ENCODE measurements around the gene LDAH.
A peak's percentile ranks its signal among the peaks of the same experiment; 100 is the strongest.

Gene LDAH

GRCh38 chr2:20666005-20666303 lies 156.9 kb downstream of the LDAH start:
- in situ Hi-C loops (cut with HindIII; ENCODE audit: low pct_unique_long_range_greater_than_20kb, low sequenced_read_pairs) = no loop called here
- DNase-seq (ENCODE audit: low read depth in 1 of 2, low spot score in 1 of 2) = no peak
- no peak for TF ChIP-seq JUND (IDR thresholded peaks at IDR 0.05; ENCODE audit: low read depth)

DNA sequence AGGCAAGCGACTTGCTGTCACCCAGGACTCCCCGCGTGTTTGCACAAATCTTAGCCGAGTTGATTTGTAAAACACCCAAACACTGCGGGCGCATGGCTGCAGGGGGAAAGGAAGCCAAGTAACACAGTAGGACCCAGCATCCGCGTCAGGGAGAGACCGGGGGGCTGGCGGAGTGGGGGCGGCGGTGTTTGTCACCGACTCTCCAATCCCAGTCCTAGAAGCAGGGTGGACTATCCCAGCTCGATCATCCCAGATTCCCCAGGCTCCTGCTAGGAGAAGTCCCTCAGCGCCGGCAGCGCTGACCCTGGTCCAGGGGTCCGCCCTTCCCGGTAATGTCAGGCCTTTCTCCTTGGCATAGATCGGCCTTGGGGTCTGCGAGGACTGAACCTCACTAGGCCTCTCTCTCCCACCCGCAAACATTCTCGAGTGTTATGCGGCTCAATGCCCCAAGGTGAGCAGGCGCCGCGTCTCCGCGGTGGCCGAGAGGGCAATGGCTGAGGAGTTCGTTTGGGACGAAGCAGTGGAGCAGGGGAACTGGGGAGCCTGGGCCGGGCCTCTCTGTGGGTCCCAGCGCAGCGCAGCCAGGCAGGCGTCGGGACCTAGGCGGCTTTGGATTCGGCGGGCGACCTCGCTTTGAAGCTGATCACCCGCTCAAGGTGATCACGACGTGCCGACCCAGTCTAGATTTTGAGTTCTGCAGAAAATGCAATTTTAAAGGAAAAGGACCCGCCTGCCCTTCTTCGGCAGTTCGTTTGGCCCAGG lies 157.5 kb downstream of the LDAH start:
- TF ChIP-seq JUND (IDR thresholded peaks at IDR 0.05; ENCODE audit: low read depth) = no peak
- DNase-seq (ENCODE audit: low read depth in 1 of 2, low spot score in 1 of 2) = no peak
- in situ Hi-C loops (cut with HindIII; ENCODE audit: low pct_unique_long_range_greater_than_20kb, low sequenced_read_pairs) = no loop called here

DNA sequence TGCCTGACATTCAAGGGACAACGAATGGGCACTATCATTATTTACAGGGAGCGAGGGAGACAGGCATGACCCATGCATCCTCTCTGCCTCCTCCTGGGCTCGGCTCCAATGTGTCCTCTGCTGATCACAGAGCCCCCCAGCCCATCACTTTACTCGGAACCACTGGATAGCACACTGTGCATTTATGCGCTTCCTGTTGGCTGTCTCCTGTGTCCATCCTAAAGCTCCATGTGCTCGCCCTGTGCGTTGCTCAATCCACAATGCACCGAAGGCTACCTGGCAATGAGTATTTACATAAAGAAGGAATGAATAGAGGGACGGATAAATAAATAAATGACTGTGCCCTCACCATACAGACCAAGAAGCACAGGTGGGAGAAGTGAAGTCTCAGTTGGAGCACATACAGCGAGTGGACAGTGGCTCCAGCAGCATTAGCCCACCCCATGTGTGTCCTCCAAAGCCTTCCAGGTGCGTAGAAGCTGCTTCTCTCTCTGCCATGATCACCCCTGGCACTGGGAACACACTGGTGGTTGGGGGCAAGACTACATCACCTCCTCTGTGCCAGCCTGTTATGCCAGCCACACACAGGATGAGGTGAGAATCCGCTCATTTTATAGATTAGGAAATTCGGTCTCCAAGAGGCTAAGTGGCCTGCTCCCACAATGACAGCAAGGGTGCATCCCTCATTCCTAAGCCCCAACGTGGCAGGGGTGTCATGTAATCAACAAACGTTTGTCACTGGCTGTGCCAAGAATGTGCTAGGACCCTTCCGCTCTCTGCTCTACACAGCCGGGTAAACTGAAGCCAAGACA lies 158.3 kb downstream of the LDAH start:
- in situ Hi-C loops (cut with HindIII; ENCODE audit: low pct_unique_long_range_greater_than_20kb, low sequenced_read_pairs) = no loop called here
- TF ChIP-seq JUND (IDR thresholded peaks at IDR 0.05; ENCODE audit: low read depth) = no peak
- DNase-seq (ENCODE audit: low read depth in 1 of 2, low spot score in 1 of 2) = peak in 1 of 2 experiments; percentile 5

GRCh38 chr2:20664071-20664390 lies 158.9 kb downstream of the LDAH start:
- no peak for TF ChIP-seq JUND (IDR thresholded peaks at IDR 0.05; ENCODE audit: low read depth)
- no peak for DNase-seq (ENCODE audit: low read depth in 1 of 2, low spot score in 1 of 2)
- in situ Hi-C loops (cut with HindIII; ENCODE audit: low pct_unique_long_range_greater_than_20kb, low sequenced_read_pairs) = no loop called here

DNA sequence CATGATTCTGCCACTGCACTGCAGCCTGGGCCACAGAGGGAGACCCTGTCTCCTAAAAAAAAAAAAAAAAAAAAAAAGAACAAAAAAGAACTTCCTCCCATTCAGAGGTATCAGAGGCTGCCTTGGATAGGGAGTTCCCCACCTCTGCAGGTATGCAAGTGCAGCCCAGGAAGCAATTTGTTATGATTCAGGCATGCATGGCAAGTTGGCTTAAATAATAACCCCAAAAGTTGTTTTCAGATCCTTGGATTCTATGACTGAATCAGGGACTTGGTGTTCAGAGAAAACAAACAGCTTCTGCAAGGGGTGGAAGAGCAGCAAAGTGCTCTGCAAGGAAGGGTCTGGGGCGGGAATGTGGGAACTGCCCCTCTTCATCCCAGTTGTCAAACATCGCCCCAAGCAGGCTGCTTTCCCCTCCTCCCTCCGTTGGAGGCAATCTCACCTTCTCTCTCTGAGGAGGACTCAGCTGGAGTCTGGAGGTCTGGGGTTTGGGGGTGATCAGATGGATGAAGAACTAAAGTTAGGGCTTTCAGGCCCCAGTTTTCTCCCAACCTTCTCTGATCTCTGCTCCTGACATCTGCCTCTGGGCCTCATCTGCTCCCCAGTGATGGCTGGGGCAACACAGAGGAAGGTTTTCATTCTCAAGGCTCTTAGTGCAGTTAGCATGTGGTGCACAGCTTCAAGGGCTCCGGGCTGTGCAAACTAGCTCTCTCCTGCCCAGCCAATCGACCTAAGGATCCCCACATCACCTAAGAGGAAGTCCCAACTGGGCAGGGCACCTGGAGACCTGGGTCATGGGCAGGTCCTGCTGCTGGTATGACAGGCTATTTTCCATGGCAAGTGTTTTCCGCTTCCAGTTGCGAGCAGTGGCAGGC lies 159.5 kb downstream of the LDAH start:
- TF ChIP-seq JUND (IDR thresholded peaks at IDR 0.05; ENCODE audit: low read depth) = no peak
- in situ Hi-C loops (cut with HindIII; ENCODE audit: low pct_unique_long_range_greater_than_20kb, low sequenced_read_pairs) = no loop called here
- DNase-seq (ENCODE audit: low read depth in 1 of 2, low spot score in 1 of 2) = no peak

DNA sequence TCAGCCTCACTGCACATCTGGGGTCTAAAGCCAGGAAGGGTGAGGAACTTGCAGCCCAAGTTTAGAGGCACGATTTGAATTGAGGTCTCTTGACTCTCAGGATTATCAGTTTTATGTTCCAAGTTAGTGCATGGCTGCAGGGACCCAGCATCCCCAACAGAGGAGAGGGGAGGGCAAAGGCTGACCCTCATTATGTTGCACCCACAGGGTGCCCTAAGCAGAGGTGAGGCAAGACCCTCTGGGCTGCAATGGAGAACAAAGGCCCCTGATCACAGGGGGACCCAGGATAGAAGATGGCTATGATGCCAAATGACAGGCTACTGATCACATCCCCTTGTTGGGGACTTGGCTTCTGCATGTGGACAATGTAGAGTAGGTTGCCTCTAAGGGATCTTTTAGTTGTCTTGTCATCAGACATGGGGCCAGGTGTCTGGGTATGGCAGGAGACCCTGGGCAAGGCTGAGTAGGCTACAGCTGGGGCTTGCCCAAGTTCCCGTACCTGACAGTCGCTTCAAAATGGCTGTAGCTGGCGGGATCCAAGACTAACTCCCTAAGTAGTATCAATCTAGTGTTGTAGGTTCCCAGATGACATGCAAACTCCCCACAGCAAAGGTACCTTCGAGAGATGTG lies 160.5 kb downstream of the LDAH start:
- in situ Hi-C loops (cut with HindIII; ENCODE audit: low pct_unique_long_range_greater_than_20kb, low sequenced_read_pairs) = no loop called here
- no peak for TF ChIP-seq JUND (IDR thresholded peaks at IDR 0.05; ENCODE audit: low read depth)
- no peak for DNase-seq (ENCODE audit: low read depth in 1 of 2, low spot score in 1 of 2)

DNA sequence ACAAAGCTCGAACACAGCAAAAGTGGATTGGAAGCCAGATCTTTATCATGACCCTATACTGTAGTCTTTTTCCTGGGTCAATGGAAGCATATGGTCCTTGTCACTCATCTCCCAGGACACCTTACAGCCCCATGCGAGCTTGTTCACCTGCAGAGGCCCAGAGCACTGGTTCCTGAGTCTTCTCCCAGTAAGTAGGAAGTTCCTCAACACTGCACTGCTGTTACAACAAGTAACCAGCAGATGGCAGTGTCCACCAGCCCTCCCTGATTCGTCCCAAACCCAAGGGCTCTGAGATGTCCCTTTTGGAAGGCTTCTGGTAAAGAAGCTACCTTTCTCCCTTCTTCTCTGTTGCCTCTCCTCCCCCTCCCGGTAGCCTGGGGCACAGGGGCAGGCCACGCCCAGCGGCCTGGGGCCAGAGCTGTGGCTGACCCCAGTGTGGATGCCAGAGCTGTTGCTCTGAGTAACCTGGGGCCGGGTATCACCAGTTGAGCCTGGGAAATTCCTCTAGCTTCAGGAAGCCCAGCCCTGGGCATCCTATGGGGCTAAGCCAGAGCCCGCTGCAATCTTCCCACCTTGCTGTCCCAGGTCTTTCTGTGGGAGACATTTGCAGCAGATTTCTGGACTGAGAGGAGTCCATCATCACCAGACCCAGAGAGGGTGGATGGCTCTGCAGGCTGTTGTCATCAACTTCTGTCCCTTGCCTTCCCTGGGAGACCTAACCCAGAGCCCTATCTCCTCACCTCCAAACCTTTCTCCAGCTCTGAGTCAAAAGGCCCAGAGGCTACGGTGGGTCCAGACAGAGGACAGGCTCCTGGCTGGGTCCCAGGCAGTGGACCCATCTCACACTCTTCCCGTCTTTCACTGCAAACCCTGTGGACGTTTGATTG lies 161.2 kb downstream of the LDAH start:
- no peak for TF ChIP-seq JUND (IDR thresholded peaks at IDR 0.05; ENCODE audit: low read depth)
- DNase-seq (ENCODE audit: low read depth in 1 of 2, low spot score in 1 of 2) = peak; percentile 79 to 85

GRCh38 chr2:20660506-20661420 lies 162.1 kb downstream of the LDAH start:
- in situ Hi-C loops (cut with HindIII; ENCODE audit: low pct_unique_long_range_greater_than_20kb, low sequenced_read_pairs) = no loop called here
- peak in 1 of 2 experiments; percentile 40 for DNase-seq (ENCODE audit: low read depth in 1 of 2, low spot score in 1 of 2)
- no peak for TF ChIP-seq JUND (IDR thresholded peaks at IDR 0.05; ENCODE audit: low read depth)

More for the DNA sequence above, 161.2 kb downstream of the LDAH start:
- in situ Hi-C loops (cut with HindIII; ENCODE audit: low pct_unique_long_range_greater_than_20kb, low sequenced_read_pairs) = no loop called here

GRCh38 chr2:20657522-20658235 lies 165.2 kb downstream of the LDAH start:
- TF ChIP-seq JUND (IDR thresholded peaks at IDR 0.05; ENCODE audit: low read depth) = no peak
- in situ Hi-C loops (cut with HindIII; ENCODE audit: low pct_unique_long_range_greater_than_20kb, low sequenced_read_pairs) = no loop called here
- no peak for DNase-seq (ENCODE audit: low read depth in 1 of 2, low spot score in 1 of 2)

- in situ Hi-C loops (cut with HindIII; ENCODE audit: low pct_unique_long_range_greater_than_20kb, low sequenced_read_pairs) = no loop called here
- no peak for DNase-seq (ENCODE audit: low read depth in 1 of 2, low spot score in 1 of 2)
- no peak for TF ChIP-seq JUND (IDR thresholded peaks at IDR 0.05; ENCODE audit: low read depth)
These were observed 166.3 kb downstream of the LDAH start for GRCh38 chr2:20656561-20656960.
